Stimulated activated CD4-positive, alpha-beta T cell treated with anti-CD3 and anti-CD28 coated beads, Interleukin-12 subunit alpha, Interleukin-12 subunit beta, amount 100 ng/mL, for 24 hours (primary cell): ENCODE data around the gene FAM117A.

Experiments
- DNase-seq, 2 experiments: peaks; one replicate each; pipeline ENCODE4 v3.0.0-alpha.2; 2020; ENCODE audit warnings: low read depth in 2 of 2

Gene FAM117A

DNA sequence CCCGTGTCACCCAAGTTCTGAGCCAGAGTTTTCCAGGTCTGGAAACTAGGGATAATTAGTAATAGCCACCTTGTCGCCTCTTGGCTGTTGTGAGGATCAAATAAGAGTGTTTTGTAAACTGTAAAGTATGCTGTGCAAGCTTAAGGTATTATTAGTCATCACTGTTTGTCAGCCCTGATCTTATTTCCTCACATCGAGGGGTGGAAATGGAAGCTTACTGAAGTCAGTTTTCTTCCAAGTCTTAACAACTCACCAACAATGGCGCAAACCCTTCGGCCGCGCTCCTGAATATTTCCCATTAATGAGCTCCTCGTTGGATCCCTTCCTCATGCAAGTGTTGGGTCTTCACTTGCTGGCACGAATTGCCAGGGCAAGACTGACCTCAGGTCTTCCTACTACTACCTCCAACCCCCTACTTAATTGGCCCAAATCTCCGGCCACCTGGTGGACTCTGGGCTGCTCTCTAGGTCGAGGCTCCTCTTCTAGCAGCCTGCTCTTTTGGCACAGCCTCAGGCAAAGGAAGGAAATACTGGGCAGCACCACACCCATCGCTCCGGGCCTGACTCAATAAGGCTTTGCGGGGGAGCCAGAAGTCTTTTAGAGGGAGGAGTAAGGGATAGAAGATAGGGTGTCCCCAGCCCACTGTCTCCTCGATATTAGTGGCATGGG lies 55.3 kb downstream of the FAM117A start:
- DNase-seq: no peak

GRCh38 chr17:49707608-49708514 lies 56.1 kb downstream of the FAM117A start, which contains the start of gene SLC35B1:
Gene SLC35B1 (minus strand): TSS chr17:49707964. CDS start chr17:49707833, 131 bp downstream.
- DNase-seq: peak; percentile 97 to 99

DNA sequence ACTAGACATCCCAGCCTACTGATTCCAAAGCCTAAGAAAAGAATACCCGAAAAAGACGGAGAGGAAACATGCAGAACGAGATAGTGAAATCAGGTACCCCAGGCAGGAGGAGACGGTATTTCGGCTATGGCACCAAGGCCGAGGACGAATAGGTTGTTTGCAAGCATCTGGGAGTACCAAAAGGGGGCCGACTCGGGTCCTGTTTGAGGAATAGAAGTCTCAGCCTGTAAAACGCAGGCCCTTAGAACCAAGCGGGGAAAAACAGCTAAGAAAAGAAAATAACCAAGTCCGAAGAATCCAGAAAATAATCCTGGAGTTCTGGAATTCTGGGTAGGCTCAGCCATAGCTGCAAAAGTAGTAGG lies 56.7 kb downstream of the FAM117A start:
- no peak for DNase-seq

GRCh38 chr17:49705254-49705653 lies 58.7 kb downstream of the FAM117A start:
- DNase-seq: no peak

GRCh38 chr17:49703557-49704277 lies 60.2 kb downstream of the FAM117A start:
- no peak for DNase-seq

DNA sequence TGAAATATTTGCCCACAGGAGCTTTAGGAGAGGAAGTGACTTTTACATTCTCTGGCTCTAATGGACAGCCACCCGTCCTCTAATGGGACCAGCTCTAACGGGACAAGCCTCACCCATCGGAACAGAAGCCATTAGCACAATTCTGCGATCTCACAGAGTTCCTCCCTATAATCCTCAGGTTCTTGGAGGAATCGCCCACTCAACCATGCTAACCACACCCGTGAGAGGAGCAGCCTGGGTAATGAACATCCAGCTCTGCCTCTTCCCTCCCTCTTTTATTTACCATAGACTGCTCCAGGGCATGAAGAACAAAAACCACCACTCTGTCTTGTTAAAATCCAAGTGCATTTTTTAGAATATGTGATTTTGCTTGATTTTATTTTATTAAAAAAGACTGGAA lies 63.0 kb downstream of the FAM117A start:
- DNase-seq: no peak

DNA sequence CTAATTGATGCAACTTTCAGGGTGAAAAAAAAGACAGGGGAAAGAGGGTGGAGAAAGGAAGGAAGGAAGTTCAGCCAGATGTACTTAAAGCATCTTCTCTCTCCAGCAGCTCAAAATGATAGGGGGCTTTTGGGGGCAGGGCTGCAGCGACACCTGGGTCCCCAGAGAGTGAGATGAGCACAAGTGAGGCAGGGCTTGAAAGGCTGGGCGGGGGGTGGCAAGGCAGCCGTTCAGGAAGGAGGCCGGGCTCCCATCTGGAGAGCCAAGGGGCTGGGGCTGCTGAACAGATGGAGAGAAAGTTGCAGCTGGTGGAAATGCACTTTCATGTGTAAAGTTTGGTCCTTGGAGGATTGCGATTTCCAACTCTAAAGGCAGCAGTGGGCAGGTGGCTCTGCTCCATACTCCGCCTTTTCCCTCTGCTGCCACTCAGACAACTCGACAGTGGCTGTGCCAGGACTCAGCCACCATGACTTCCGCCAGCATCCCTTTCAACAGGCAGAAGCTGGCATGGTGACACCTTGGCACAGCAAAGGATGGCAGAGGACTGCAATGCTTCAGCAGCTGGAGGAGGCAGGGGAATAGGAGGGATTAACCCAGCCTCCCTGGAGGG lies 63.9 kb downstream of the FAM117A start:
- DNase-seq: no peak

GRCh38 chr17:49698005-49698404 lies 65.9 kb downstream of the FAM117A start:
- no peak for DNase-seq

- peak; percentile 54 to 65 for DNase-seq
These were observed 67.6 kb downstream of the FAM117A start for GRCh38 chr17:49696233-49696761.

DNA sequence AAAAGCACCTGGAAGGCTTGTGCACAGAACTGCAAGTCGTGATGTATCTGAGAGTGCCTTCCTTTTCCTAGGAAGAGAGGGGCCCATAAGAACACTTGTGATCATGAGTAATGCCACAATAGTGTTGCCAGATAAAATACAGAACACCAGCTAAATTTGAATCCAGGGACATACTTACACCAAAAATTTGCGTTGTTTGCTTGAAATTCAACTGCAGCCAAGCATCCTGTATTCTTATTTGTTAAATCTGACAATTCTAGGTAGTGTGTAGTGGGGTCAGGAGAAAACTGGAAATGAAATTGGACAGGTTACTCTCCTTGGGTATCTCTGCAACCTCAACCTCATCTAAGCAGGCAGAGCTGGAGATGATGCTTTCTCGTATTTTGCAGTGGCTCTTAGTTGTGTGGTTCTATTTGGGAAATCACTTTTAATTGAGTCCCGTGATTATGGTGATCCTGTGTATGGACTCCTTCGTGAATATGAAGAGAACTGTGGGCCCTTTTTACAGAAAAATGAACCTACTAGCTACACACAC lies 68.2 kb downstream of the FAM117A start:
- no peak for DNase-seq

DNA sequence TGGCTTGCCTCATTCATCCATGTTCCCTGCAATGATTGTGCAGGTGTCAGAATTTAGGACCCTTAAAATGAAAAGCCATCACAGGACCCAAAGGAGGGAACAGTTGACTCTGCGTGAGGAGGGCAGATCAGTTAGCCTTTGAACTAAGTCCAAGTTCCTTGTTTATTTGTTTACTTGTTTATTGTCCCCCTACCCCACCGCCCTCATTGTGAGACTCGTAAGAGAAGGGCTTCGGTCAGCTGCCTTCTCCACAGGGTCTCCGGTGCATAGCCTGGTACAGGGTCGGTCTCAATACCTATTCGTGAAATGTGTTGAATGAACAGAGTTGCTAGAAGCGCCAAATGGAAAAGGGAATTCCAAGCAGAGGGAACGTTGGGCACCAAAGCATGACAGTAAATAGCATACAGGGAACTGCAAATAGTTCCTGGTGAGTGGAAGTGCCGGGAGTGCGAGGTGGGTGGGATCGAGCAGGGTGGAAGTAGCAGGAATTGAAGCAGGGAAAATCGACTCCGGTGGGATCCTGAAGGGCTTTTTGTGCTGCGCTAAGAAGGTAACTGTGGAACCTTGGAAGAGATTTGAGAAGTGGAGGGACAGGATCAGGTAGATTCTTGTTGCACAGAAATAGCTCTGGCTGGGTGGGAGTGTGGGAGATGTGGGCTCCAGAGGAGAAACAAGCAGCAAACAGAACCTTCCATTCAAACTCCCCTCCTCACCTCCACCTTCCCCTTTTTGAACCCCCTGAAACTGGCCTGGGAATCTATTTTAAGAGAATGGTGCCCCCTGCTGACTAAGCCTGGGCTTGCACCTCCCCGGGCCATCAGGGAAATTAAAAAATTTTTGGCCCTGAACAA lies 68.9 kb downstream of the FAM117A start:
- DNase-seq: peak; percentile 45 to 69

GRCh38 chr17:49692751-49693150 lies 71.2 kb downstream of the FAM117A start:
- no peak for DNase-seq

- DNase-seq: no peak
These were observed 72.2 kb downstream of the FAM117A start for GRCh38 chr17:49691677-49692191.

DNA sequence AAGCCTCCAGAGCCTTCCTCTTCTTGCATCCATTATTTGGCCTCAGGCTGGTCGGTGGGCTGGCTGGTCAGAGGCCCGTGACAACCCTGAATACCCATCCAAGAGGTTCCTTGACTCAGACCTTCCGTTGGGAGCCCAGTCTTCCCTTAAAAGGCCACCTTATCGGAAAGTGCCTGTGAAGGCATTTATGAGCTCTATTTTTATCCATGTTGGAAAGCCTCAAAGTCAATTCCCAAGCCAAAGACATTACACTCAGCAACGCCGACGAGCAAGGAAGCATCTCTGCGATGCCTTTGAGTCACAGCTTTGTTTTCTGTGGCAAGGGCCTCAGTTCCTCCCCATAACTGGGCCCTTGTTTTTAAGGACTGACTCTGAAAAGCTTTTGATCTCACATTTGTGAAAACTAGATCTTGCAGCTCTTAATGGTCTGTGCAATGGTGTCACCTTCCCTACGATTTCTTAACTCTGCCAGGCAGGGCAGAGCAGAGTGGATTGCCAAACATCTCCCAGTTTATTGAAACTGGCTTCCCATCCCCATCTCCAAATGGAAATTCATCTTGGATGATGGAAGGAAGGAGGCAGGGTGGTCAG lies 72.8 kb downstream of the FAM117A start:
- no peak for DNase-seq

DNA sequence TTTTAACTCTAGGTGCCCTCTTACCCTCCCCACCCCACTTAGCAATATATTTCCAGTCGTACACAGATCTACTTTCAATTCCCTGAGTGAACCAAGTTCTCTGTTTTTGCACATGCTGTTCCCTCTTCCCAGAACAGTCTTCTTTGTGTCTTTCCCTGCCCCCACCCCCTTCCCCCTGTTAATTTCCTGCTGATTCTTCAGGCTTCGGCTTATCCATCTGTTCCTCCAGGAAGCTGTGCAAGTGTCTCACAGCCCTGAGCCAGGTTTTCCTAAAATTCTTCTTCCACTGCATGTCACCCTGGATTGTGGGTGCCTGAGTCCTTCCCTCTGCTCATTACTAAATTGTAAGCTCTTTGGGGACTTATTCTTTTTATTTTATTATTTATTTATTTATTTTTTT lies 73.7 kb downstream of the FAM117A start:
- DNase-seq: no peak

GRCh38 chr17:49688848-49689247 lies 75.1 kb downstream of the FAM117A start:
- no peak for DNase-seq

DNA sequence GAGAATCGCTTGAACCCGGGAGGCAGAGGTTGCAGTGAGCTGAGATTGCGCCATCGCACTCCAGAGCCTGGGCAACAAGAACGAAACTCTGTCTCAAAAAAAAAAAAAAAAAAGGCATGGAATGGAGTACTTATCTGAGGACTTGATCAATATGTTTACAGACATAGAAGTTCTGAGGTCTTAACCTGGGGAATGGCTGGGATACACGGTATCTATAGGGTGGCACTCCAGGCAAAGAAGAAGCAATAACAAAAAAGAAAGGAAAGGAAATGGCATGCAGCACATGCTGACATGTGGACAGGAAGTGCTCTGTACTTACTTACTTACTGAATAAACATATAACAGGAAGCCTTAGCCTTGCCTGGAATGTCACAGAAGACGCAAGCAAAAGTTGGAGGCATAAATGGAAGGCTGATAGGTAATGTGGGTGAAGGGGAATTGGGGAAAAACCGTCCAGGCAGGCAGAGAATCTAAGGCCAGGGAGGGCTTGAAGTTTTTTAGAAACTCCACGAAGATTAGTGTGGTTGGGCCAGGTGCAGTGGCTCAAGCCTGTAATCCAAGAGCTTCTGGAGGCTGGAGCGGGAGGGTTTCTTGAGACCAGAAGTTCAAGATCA lies 75.9 kb downstream of the FAM117A start:
- DNase-seq: no peak

DNA sequence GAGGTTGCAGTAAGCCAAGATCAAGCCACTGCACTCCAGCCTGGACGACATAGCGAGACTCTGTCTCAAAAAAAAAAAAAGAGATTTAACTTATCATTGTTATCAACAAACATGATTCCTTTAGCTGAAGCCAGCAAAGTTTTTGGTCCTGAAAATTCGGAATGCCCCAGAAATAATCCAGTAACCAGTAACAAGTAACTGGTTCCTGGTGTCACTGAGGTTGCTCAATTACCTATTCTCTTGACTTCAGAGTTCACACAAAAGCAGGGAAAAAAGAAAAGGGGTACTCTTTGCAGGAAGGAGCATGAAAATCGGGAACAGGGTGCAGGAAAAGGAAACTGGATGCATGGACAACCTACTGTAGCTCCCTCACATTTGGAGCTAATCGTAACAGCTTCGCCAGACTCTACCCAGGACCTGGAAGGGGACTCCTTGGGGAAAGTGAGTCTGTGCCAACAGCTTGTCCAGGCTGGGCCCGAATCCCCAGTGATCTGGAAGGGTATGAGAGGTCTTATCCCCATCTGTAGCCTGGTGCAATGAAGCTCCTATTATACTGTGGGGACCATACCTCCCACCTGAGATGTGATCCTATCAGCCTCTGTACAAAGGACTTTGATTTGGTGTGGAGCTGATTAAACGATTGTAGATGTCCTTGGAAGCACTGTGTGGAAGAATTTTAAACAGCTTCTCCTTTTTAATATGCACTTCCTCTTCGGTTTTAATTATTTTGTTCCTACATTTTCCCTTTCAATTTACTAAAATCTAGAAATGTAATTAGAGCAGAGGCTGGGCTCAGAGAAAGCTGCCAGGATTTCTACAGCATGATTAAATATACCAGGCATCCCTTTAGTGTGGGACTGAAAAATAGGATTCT lies 82.6 kb downstream of the FAM117A start:
- no peak for DNase-seq
